Parathyroid adenoma (tissue), 2 donors: ENCODE measurements around the gene TANC1.

Experiments
- H2AFZ ChIP-seq: fragments of 300-600 bp; sonication (generic); one replicate; pipeline ENCODE4 v1.7.0; 2017; ENCODE audit warnings: antibody characterized with exemption, mild to moderate bottlenecking
- H3K27ac ChIP-seq: fragments of 300-600 bp; sonication (generic); one replicate; pipeline ENCODE4 v1.7.0; 2017
- H3K27me3 ChIP-seq: fragments of 300-600 bp; sonication (generic); one replicate; pipeline ENCODE4 v1.7.0; 2017; ENCODE audit warnings: low read length; ENCODE audit not compliant: control insufficient read depth, insufficient read depth
- H3K36me3 ChIP-seq: fragments of 300-600 bp; sonication (generic); one replicate; pipeline ENCODE4 v1.7.0; 2017; ENCODE audit warnings: low read length; ENCODE audit not compliant: control insufficient read depth, insufficient read depth
- H3K4me1 ChIP-seq: fragments of 300-600 bp; sonication (generic); one replicate; pipeline ENCODE4 v1.7.0; 2017; ENCODE audit warnings: control low read depth
- H3K4me2 ChIP-seq: fragments of 300-600 bp; sonication (generic); one replicate; pipeline ENCODE4 v1.7.0; 2017; ENCODE audit warnings: low read length
- H3K4me3 ChIP-seq: fragments of 300-600 bp; sonication (generic); one replicate; pipeline ENCODE4 v1.7.0; 2017; ENCODE audit warnings: low read depth, low read length
- H3K79me2 ChIP-seq: fragments of 300-600 bp; sonication (generic); one replicate; pipeline ENCODE4 v1.7.0; 2017; ENCODE audit warnings: control low read depth
- H3K9ac ChIP-seq: fragments of 300-600 bp; sonication (generic); one replicate; pipeline ENCODE4 v1.7.0; 2017; ENCODE audit warnings: mild to moderate bottlenecking
- H3K9me3 ChIP-seq: fragments of 300-600 bp; sonication (generic); one replicate; pipeline ENCODE4 v1.7.0; 2017; ENCODE audit warnings: low read length; ENCODE audit not compliant: control insufficient read depth
- TF ChIP-seq, protein P1 (sequence below): fragments of 300-600 bp; sonication (generic); IDR thresholded peaks from one replicate; pipeline ENCODE4 v1.7.0; 2017; ENCODE audit warnings: antibody characterized with exemption, mild to moderate bottlenecking
- donor health status: primary hyperparathyroidism.

The TANC1 gene

GRCh38 chr2:158932131-158932645 lies 36.3 kb upstream of the TANC1 start:
- Histone ChIP-seq H3K4me3 (no peak overlapping the region), H3K36me3 (no peaks in the 10 kb centered on the region), H3K79me2 (no peaks in the 10 kb centered on the region), H3K27me3 (no peaks in the 10 kb centered on the region), H3K4me1 (no peaks in the 10 kb centered on the region), H3K4me2 (no peak overlapping the region), H3K9me3 (no peaks in the 10 kb centered on the region), H3K9ac (no peak overlapping the region), H2AFZ (no peak overlapping the region), H3K27ac (no peak overlapping the region)
- TF ChIP-seq, protein P1, sequence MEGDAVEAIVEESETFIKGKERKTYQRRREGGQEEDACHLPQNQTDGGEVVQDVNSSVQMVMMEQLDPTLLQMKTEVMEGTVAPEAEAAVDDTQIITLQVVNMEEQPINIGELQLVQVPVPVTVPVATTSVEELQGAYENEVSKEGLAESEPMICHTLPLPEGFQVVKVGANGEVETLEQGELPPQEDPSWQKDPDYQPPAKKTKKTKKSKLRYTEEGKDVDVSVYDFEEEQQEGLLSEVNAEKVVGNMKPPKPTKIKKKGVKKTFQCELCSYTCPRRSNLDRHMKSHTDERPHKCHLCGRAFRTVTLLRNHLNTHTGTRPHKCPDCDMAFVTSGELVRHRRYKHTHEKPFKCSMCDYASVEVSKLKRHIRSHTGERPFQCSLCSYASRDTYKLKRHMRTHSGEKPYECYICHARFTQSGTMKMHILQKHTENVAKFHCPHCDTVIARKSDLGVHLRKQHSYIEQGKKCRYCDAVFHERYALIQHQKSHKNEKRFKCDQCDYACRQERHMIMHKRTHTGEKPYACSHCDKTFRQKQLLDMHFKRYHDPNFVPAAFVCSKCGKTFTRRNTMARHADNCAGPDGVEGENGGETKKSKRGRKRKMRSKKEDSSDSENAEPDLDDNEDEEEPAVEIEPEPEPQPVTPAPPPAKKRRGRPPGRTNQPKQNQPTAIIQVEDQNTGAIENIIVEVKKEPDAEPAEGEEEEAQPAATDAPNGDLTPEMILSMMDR, result no peak

GRCh38 chr2:158934170-158934569 lies 34.3 kb upstream of the TANC1 start:
- Histone ChIP-seq H3K4me3 (no peak overlapping the region), H3K9me3 (no peaks in the 10 kb centered on the region)

DNA sequence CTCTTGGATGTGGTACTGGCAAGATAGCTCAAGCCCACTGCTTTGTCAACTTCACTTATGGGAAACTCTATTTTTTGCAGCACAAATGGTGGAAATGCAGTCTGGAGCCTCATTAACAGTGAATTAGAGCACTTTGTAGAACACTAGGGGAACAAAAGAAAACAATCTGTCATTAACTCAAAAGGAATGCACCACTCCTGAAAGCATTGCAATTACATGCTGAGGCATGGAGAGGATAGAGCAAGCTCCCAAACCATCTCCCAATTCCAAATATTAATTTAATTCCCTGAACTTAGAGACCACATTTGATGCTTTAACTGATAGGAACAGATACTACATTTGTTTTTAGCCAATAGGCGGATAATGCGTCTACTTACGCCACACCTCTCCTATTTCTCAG lies 32.8 kb upstream of the TANC1 start:
- no peaks in the 10 kb centered on the region for H3K79me2 ChIP-seq
- H3K9ac ChIP-seq, result no peak overlapping the region
- no peaks in the 10 kb centered on the region for H3K36me3 ChIP-seq
- no peak overlapping the region for H3K27ac ChIP-seq
- H3K4me3 ChIP-seq, result no peak overlapping the region
- H3K4me1 ChIP-seq, result no peaks in the 10 kb centered on the region
- H3K4me2 ChIP-seq, result no peak overlapping the region
- no peaks in the 10 kb centered on the region for H3K9me3 ChIP-seq
- TF ChIP-seq, protein P1, result no peak
- H3K27me3 ChIP-seq, result no peaks in the 10 kb centered on the region
- no peak overlapping the region for H2AFZ ChIP-seq

More at GRCh38 chr2:158934170-158934569, 34.3 kb upstream of the TANC1 start:
- no peak overlapping the region for H3K9ac ChIP-seq
- H3K27me3 ChIP-seq, result no peaks in the 10 kb centered on the region
- H3K4me1 ChIP-seq, result no peaks in the 10 kb centered on the region
- no peak overlapping the region for H3K27ac ChIP-seq
- H3K36me3 ChIP-seq, result no peaks in the 10 kb centered on the region
- H2AFZ ChIP-seq, result no peak overlapping the region
- no peaks in the 10 kb centered on the region for H3K79me2 ChIP-seq
- TF ChIP-seq, protein P1, result no peak
- H3K4me2 ChIP-seq, result no peak overlapping the region

- no peaks in the 10 kb centered on the region for H3K4me1 ChIP-seq
- H2AFZ ChIP-seq, result no peak overlapping the region
- H3K9me3 ChIP-seq, result no peaks in the 10 kb centered on the region
- TF ChIP-seq, protein P1, result no peak
- H3K27ac ChIP-seq, result no peak overlapping the region
- no peaks in the 10 kb centered on the region for H3K36me3 ChIP-seq
- no peak overlapping the region for H3K9ac ChIP-seq
- no peak overlapping the region for H3K4me2 ChIP-seq
- H3K27me3 ChIP-seq, result no peaks in the 10 kb centered on the region
- no peak overlapping the region for H3K4me3 ChIP-seq
- no peaks in the 10 kb centered on the region for H3K79me2 ChIP-seq
Measured at GRCh38 chr2:158936978-158937377, 31.5 kb upstream of the TANC1 start.

DNA sequence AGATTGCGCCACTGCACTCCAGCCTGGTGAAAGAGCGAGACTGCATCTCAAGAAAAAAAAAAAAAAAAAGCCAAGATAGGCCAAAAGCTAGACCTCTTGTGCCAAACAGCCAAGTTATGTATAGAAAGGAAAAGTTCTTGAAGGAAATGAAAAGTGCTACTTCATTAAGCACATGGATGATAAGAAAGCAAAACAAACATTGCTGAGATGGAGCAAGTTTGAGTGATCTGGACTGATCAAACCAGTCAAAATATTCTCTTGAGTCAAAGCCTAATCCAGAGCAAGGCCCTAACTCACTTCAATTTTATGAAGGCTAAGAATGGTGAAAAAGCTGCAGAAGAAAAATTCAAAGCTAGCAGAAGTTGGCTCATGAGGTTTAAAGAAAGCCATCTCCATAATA lies 28.1 kb upstream of the TANC1 start:
- Histone ChIP-seq H3K9ac (no peak overlapping the region), H3K36me3 (no peaks in the 10 kb centered on the region), H3K27me3 (no peaks in the 10 kb centered on the region), H2AFZ (no peak overlapping the region), H3K27ac (no peak overlapping the region), H3K9me3 (no peaks in the 10 kb centered on the region), H3K79me2 (no peaks in the 10 kb centered on the region), H3K4me2 (no peak overlapping the region), H3K4me3 (no peak overlapping the region), H3K4me1 (no peaks in the 10 kb centered on the region)
- TF ChIP-seq, protein P1, result no peak
